ENCODE data around the gene LYPLA2.

LYPLA2 gene

DNA sequence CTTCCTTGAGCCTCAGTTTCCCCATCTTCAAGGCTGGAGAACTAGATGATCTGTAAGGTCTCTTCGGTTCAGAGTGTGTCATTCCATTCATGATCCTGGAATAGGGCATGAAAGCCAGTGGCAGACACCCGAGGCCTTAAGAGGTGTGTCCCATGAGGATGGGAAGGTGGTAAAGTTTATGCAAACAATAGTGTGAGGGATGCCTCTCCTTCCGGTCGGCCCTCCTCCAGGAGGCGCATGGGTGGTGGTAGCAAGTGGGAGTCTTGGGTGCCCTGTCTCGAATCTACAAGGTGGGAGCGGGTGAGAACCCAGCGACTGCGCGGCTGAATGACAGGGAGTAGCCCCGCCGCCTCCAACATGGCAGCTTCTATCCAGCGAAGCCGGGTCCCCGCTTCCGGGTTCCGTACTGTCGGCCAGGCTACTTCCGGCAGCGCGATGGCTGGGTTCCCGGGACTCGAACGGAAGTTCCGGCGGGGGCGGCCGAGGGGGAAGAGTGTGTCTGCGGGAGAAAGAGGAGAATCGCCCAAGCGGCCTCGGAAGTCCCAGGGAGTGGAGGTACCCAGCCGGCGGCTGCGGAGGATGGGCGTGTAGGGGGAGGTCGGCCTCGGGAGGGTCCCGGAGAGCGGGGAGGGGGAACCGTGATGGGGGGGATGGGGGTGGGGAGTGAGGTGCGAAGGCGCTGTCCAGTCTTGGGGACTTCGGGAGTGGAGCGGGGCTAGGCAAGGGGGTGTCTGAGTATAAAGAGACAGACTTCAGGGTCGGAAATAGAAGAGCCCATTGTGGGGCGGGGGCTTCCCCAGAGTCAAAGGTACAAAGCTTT lies at the start of gene LYPLA2:
Gene LYPLA2 (plus strand): TSS at position 450 of the 820 bp plus-strand sequence. CDS start 1,538 bp downstream, outside the sequence.
- in situ Hi-C loops (cut with HindIII; ENCODE audit: low sequenced_read_pairs) = no loop called here

DNA sequence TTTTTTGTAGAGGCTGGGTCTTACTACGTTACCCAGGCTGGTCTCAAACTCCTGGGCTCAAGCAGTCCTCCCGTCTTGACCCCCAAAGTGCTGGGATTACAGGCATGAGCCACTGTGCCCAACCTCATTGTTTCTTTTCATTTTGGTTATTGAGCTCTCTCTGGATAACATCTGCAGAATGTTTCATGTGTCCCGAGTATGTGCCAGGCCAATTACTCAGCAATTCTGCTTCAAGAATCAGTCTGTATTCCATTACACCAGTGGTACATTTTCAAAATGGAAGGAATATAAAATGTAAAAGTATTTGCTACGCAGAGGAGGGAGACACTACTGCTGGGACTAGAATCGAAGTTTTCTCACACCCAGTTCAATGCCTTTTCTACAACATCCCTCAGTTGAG lies 49.3 kb upstream of the LYPLA2 start:
- in situ Hi-C loops (cut with HindIII; ENCODE audit: low sequenced_read_pairs) = no loop called here

DNA sequence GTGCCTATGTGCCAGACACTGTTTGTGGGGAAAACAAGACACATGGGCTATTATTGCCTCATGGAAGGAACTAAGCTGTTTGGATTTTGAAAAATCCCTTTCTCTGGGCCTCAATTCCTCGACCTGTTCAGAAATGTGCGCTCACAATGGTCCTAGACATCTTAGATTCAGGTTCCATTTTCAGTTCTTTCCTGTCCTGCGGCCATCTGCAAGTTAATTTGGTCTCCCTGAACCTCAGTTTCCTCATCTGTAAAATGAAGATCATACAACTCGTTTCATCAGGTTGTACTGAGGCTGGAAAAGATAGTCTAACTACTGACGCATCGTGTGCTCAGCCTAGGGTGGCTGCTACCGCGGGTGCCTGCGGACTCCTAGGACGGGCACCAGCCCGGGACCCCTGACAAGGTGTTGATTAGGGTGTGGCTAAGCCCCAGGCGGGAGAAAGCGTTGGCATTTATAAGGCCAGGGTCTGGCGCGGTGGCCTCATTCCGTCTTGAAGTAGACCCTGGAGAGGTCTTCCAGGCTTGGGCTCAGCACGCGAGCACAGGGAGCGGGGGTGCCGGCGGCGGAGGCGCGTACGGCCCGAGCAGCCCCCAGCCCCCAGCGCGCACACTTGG lies 48.2 kb upstream of the LYPLA2 start:
- in situ Hi-C loops (cut with HindIII; ENCODE audit: low sequenced_read_pairs) = no loop called here

DNA sequence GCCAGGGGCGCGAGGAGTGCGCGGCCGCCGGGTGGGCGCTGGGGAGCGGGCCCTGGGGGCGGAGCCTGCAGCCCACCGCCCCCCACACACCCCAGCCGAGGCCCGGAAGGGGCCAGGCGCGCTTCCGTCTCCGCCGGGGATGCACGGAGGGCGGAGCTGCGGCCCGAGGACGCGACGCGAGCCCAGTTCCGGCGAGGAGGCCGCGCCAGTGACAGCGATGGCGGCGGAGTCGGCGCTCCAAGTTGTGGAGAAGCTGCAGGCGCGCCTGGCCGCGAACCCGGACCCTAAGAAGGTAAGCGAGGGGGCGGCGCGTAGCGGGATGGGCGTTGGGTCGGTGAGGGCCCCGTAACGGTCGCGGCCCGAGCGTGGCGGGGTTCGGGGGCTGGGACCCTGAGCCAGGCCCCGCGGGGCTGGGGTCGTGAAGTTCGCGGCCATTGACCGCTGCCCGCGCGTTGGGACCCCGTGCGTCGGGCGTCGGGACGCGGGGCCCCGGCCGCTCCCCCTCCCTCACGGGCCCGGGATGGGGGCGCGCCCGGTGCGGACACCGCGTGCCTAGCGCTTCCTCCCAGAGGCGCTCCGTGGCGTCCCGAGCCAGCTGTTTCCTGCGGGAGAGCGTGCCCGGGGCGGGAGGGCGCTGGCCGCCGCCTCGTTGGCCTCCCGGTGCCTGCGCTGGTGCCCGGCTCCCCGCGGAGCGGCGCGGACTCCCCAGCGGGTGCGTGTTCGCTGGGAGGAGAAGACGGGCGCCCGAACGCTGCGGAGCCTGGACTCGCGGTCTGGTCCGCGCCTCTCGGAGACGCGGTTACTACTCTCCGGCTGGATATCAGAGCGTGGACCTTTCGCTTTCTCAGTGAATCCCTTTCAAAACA lies 47.4 kb upstream of the LYPLA2 start, which contains the start of gene ELOA:
Gene ELOA (plus strand): TSS at position 185 of the 866 bp plus-strand sequence. CDS start 33 bp downstream, at position 218.
- in situ Hi-C loops (cut with HindIII; ENCODE audit: low sequenced_read_pairs) = no loop called here

DNA sequence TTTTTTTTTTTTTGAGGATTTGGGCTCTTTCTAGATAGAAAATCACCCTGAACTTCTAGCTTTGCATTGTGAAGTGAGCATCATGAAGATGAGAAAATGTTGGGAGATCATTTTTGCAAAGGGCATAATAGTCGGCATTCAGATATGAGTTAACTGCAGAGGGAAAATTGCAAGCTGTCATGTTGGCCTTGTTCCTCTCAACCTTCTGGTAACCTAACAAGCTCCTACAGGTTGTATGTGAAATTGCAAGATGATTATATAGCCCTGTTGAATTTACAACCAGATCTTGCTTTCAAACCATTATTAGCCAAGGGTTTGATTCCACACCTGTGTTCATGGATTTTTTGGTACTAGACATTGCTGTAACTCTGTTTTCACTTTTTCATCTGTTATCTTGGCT lies 45.4 kb upstream of the LYPLA2 start:
- in situ Hi-C loops (cut with HindIII; ENCODE audit: low sequenced_read_pairs) = no loop called here

DNA sequence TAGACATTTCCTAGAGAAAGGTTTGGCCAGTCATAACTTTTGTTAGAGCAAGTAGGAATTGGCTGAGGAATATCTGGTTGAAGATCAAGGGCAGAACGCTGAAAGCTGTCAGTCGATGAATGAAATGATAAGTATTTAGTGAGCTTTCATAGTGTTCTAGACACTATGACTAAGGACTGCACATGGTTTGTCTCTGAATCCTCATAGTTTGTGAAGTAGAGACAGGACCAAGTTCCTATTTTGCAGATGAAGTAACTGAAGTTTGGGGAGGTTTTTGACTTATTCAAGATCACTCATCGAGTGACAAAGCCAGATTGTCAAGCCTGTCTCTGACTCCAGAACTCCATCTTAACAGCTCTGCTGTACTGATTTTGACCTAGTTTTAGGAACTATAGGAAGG lies 42.9 kb upstream of the LYPLA2 start:
- in situ Hi-C loops (cut with HindIII; ENCODE audit: low sequenced_read_pairs) = no loop called here

DNA sequence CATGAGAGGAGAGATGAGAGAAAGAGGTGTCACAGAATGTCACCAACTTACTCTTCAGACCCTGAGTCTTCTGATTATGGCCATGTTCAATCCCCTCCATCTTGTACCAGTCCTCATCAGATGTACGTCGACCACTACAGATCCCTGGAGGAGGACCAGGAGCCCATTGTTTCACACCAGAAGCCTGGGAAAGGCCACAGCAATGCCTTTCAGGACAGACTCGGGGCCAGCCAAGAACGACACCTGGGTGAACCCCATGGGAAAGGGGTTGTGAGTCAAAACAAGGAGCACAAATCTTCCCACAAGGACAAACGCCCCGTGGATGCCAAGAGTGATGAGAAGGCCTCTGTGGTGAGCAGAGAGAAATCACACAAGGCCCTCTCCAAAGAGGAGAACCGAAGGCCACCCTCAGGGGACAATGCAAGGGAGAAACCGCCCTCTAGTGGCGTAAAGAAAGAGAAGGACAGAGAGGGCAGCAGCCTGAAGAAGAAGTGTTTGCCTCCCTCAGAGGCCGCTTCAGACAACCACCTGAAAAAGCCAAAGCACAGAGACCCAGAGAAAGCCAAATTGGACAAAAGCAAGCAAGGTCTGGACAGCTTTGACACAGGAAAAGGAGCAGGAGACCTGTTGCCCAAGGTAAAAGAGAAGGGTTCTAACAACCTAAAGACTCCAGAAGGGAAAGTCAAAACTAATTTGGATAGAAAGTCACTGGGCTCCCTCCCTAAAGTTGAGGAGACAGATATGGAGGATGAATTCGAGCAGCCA lies 39.7 kb upstream of the LYPLA2 start:
- in situ Hi-C loops (cut with HindIII; ENCODE audit: low sequenced_read_pairs) = no loop called here

DNA sequence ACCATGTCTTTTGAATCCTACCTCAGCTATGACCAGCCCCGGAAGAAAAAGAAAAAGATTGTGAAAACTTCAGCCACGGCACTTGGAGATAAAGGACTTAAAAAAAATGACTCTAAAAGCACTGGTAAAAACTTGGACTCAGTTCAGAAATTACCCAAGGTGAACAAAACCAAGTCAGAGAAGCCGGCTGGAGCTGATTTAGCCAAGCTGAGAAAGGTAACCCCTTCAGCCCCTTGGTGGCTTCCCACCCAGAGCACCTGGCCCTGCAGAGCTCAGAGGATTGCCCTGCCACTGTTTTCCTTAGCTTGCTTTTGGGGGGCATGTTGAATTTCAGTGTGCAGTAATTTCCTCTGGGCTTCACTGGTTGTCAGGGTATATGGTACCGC lies 39.1 kb upstream of the LYPLA2 start:
- in situ Hi-C loops (cut with HindIII; ENCODE audit: low sequenced_read_pairs) = no loop called here

DNA sequence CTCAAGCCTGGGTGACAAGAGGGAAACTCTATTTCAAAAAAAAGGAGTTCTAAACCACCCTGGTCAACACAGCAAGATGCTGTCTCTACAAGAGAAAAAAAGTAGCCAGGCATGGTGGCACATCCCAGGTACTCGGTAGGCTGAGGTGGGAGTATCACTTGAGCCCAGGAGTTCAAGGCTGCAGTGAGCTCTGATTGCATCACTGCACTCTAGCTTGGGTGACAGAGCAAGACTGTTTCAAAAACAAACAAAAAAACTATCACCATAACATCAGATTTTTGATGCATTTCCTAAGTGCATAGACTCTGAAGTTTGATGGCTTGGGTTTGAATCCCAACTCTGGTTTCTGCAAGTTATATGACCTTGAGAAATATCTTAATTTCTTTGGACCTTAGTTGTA lies 38.0 kb upstream of the LYPLA2 start:
- in situ Hi-C loops (cut with HindIII; ENCODE audit: low sequenced_read_pairs) = no loop called here

DNA sequence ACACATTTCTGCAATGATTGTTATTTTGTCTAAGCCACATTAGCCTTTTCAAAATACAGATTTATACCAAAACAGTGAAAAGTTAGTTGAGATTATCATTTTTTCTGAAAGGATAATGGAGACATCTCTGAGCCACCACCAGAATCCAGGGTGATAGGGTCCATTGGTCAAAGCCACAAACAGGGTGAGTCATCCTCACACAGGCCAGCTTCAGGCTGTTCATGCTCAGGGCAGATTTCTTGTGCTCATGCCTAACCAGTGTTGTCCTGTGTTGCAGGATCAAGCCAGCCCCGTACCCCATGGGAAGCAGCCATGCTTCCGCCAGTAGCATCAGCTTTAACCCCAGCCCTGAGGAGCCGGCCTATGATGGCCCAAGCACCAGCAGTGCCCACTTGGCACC lies 34.3 kb upstream of the LYPLA2 start:
- in situ Hi-C loops (cut with HindIII; ENCODE audit: low sequenced_read_pairs) = no loop called here

DNA sequence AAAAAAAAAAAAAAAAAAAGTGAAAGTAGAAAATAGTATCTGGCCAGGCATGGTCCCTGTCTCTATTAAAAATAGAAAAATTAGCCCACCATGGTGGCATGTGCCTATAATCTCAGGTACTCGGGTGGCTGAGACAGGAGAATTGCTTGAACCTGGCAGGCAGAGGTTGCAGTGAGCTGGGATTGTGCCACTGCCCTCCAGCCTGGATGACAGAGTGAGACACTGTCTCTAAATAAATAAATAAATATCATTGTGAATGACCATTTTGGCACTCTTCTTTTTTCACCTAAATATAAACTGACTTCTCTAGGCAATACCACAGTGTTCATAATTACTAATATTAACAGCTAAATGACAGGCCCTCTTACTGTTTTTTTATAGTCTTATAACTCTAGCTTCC lies 33.1 kb upstream of the LYPLA2 start:
- in situ Hi-C loops (cut with HindIII; ENCODE audit: low sequenced_read_pairs) = no loop called here

DNA sequence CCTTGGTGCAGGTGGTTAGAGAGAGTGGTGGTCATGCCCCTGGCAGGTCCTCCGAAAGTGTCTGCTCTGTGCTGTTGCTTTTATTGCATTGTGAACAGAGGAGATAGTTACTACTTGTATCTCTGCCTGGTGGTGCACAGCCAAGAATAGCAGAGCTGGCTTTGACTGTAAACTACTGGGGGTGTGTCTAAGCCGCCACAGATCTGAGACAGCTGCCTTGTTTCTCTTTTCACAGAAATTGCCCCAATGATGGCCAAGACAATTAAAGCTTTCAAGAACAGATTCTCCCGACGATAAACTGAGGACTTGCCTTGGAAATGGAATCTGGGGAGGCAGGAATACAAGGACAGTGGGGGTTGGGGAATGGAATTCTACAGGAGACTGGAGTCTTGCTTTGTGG lies 31.7 kb upstream of the LYPLA2 start:
- in situ Hi-C loops (cut with HindIII; ENCODE audit: low sequenced_read_pairs) = no loop called here

DNA sequence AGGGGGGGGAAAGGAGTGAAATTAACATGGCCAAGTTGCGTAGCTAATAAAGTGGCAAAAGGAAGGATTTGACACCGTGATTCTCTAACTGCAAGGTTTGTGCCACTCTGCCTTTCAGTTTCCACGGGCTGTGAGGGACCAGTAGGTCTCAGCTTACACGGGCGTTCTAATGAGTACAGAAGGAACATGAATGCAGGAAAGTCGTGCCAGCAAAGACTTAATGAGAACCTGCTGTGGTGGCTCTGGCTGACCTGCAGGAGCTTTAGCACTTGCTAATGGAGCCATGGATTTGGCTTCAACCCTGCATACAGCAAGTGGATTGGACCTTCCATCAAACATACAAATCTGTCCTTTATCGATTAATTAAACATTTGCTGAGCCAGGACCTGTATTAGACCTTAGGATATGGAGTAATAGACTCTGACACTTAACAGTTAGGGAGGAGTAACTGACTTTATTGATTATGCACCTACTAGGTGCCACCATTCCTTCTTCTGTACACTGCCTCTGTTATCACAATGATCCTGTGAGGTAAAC lies 27.8 kb upstream of the LYPLA2 start:
- in situ Hi-C loops (cut with HindIII; ENCODE audit: low sequenced_read_pairs) = no loop called here

DNA sequence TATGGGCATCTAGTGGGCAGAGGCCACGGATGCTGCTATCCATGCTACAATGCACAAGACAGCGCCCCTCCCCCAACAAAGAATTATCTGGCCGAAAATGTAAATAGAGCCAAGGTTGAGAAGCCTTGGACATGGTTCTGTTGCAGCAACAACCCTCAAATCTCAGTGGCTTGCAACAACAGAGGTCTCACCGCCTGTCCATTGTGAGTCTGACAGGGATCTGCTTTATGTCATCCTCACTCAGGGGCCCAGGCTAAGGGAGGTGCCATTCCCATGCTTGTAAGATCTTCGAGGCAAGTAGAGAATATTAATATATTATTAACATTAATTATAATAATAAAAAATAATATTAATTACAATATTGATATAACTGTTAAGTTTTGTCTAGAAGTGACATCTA lies 22.2 kb upstream of the LYPLA2 start:
- in situ Hi-C loops (cut with HindIII; ENCODE audit: low sequenced_read_pairs) = no loop called here

DNA sequence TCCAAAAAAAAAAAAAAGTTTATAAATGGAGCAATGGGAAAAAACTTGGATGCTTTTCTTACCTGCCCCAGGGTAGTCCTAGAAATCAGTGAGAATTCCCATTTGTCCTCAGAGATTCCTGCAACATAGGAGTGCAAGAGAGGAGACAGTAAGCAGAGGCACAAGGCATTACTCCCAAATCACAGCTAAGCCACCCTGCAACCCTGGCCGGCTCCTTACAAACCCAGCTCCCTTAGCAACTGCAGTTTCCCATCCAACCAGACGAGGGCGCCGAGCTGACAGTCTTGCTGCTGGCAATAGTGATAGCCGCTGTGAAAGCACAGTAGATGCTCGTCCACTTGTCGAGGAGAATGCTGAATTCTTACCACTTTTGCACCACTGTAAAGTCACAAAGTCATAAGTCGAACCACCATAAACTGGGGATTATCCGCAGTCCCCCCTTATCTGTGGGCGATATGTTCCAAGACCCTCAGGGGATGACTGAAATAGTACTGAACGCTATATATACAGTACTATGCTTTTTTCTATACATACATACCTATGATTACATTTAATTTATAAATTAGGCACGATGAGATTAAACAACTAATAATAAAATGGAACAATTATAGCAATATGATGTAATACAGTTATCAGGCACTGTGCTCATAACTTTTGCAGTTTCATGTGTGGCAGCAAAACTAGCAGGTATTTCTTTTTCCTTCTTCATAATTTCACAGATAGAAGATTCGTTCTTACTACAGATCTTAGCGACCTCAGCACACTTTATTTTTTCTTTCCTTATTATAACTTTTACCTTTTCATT lies 18.7 kb upstream of the LYPLA2 start:
- in situ Hi-C loops (cut with HindIII; ENCODE audit: low sequenced_read_pairs) = no loop called here

DNA sequence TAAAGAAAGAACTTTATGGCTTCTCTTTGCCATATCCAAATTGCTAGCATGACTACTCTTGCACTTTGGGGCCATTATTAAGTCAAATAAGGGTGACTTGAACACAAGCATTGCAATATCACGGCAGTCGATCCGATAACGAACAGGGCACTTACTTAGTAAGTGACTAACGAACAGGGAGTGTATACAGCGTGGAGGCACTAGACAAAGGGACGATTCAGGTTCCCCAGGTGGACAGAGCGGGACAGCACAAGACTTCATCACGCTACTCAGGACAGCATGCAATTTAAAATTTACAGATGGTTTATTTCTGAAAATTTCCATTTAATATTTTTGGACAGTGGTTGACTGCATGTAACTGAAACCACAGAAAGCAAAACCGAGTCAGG lies 18.1 kb upstream of the LYPLA2 start:
- in situ Hi-C loops (cut with HindIII; ENCODE audit: low sequenced_read_pairs) = no loop called here

DNA sequence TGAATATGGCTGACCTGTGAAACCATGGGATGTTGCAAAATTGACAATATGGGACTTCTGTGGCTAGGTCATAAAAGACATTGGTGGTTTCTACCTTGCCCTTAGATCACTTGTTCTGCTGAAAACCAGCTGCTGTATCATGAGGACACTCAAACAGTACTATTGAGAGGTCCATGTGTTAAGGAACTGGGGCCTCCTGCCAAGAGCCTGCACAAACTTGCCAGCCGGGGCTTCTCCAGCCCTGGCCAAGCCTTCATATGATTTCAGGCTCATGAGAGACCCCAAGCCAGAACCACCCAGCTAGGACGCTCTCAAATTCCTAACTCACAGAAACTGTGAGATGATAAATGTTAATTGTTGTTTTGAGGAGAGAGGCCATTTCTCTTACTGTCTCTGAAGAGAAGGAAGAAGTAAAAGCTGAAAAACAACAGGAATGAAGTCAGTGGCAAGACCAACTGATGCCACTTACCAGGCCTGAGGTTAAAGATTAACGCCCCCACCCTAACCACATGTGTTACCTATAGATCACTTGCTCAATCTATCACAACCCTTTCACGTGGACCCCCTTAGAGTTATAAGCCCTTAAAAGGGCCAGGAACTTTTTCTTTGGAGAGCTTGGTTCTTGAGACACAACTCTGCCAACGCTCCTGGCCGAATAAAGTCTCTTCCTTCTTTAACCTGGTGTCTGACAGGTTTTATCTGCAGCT lies 16.6 kb upstream of the LYPLA2 start:
- in situ Hi-C loops (cut with HindIII; ENCODE audit: low sequenced_read_pairs) = no loop called here

DNA sequence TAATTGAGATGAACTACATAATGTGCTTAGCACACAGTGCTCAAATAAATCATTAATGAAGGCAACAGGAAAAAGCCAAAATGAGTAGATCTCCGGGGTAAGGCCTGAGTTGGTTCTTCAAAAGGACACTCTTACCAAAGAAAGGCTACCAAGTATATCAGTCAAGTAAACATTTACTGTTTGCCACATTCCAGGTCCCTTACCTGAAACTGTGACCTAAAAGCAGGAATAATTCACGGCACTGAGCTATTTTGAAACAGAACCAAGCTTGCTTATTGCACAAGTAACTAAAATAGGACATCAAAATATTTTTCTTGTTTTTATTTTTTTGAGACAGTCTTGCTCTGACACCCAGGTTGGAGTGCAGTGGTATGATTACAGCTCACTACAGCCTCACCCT lies 14.7 kb upstream of the LYPLA2 start:
- in situ Hi-C loops (cut with HindIII; ENCODE audit: low sequenced_read_pairs) = no loop called here
